HT1080 (cell line): Measurements from ENCODE around the gene ARHGAP45. TPM values are rescaled to one million over a fixed set of nuclear protein-coding genes. Genes with fewer than 3 reads are reported as not detected.

Experiments
- DNase-seq: peaks from one replicate; pipeline ENCODE4 v3.0.0-alpha.2; 2015; ENCODE audit warnings: low read depth
- total RNA-seq: library from RNA; depleted of rRNA; stranded (reverse); fragments of >200 nt; shearing (Covaris generic); gene quantifications from 2 replicates; pipeline ENCODE4 v1.2.3, GENCODE V29; 2014

Gene ARHGAP45
- total RNA-seq, 1 experiment from 2014 or later = 1.4 TPM

GRCh38 chr19:1102407-1103131 lies 35.6 kb downstream of the ARHGAP45 start:
- peak; percentile 98 for DNase-seq

GRCh38 chr19:1103132-1103707 lies 36.3 kb downstream of the ARHGAP45 start:
- DNase-seq = peak; percentile 44

DNA sequence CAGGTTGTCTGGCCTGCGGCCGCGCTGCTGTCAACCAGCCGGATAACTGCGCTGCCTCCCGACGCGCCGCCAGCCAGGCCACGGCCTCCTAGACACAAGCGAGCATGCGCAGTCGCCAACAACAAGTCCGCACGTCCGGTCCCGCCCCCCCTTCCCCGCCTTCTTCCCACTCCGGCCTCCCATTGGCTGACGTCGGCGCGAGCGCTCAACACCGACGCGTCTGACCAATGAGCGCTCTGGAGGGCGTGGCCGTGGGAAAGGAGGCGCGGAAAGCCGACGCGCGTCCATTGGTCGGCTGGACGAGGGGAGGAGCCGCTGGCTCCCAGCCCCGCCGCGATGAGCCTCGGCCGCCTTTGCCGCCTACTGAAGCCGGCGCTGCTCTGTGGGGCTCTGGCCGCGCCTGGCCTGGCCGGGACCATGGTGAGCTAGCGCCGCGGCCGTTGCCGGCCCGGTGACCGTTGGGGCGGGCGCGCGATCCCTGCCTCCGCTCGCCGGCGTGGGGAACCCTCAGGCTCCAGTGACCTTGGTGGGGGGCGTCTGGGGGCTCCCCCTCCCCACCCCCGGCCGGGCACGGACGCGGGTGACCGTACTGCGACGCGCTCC lies 36.8 kb downstream of the ARHGAP45 start, which contains the start of gene GPX4:
Gene GPX4 (plus strand): TSS at position 287 of the 603 bp plus-strand sequence. CDS start 50 bp downstream, at position 337.
- DNase-seq = peak; percentile 98

DNA sequence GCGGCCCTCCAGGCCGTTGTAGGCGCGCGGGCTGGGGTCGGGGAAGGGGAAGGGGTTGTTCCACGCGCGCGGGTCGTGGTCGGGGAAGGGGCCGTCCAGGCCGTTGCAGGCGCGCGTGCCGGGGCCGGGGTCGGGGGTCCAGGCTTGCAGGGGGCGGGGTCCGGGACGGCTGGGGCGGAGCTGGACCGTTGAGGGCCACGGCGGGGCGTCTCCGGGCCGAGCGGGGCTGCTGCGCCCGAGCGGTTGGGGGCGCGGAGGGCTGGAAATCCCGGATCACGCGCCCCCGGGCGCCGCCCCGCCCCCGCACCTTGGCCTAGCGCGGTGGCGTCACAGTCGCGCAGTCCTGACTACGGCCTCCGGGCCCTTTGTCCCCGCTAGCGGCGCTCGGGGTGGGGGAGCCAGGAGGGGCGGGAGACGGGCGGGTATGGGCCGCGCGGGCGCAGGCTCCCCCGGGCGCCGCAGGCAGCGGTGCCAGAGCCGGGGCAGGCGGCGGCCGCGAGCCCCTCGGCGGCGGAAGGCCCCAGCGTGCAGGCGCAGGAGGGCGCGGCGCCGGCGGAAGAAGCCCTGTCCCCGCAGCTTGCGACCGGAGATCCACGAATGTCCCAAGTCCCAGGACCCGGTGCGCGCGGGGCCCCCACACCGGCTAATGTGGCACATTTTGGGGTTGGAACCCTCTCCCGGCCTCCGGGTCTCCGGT lies 37.5 kb downstream of the ARHGAP45 start:
- peak; percentile 42 for DNase-seq

DNA sequence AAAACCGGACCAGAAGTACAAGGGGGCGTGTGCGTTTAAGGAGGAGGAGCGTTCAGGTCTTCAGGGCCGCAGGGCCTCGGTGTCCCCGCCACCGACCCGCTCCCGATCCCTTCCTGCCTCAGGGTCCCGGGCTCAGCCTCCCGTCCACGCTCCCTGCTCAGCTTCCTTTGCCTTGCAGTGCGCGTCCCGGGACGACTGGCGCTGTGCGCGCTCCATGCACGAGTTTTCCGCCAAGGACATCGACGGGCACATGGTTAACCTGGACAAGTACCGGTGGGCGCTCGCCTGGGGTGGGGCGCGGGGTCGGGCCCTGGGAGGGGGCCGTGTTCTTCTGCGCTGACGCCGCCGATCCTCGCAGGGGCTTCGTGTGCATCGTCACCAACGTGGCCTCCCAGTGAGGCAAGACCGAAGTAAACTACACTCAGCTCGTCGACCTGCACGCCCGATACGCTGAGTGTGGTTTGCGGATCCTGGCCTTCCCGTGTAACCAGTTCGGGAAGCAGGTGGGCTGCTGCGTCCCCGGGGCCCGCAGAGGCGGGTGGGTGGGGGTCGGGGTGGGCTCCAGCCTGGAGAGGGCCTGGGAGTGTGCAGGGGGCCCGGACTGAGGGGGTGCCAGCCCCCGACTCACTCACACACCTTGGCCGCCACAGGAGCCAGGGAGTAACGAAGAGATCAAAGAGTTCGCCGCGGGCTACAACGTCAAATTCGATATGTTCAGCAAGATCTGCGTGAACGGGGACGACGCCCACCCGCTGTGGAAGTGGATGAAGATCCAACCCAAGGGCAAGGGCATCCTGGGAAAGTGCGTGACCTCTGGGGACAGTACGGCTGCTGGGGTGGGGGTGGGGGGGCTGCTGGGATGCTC lies 38.3 kb downstream of the ARHGAP45 start:
- DNase-seq = no peak

GRCh38 chr19:1105873-1106840 lies 39.2 kb downstream of the ARHGAP45 start:
- DNase-seq = no peak

GRCh38 chr19:1106841-1107660 lies 40.1 kb downstream of the ARHGAP45 start:
- DNase-seq = no peak

GRCh38 chr19:1107661-1108261 lies 40.8 kb downstream of the ARHGAP45 start:
- no peak for DNase-seq

- DNase-seq = no peak
Observed at GRCh38 chr19:1108291-1109031, 41.5 kb downstream of the ARHGAP45 start.

DNA sequence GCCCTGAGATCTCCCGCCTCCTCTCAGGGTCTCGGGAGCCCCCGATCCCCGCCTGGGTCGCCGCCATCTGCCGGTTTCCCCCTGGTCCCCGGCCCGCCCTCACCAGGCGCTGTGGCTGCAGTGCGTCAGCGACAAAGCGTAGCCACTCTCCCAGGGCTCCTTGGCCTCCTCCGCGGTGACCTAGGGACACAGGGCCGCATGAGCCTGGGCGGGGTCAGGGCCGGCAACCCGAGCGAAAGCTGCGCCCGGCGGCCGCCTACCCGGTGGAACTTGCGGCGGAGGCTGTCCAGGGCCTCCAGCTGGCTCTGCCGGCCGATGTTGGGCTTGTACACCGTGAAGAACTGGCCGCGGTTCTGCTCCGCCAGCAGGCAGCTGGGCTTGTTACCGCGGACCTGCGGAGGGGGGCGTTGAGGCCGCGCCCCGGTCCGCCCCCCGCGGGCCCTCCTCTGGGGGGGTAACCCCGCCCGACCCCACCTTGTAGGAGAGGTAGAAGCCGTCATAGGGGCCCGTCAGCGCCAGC lies 42.1 kb downstream of the ARHGAP45 start:
- DNase-seq = no peak

- DNase-seq = no peak
Observed at GRCh38 chr19:1109697-1110671, 43.0 kb downstream of the ARHGAP45 start.

DNA sequence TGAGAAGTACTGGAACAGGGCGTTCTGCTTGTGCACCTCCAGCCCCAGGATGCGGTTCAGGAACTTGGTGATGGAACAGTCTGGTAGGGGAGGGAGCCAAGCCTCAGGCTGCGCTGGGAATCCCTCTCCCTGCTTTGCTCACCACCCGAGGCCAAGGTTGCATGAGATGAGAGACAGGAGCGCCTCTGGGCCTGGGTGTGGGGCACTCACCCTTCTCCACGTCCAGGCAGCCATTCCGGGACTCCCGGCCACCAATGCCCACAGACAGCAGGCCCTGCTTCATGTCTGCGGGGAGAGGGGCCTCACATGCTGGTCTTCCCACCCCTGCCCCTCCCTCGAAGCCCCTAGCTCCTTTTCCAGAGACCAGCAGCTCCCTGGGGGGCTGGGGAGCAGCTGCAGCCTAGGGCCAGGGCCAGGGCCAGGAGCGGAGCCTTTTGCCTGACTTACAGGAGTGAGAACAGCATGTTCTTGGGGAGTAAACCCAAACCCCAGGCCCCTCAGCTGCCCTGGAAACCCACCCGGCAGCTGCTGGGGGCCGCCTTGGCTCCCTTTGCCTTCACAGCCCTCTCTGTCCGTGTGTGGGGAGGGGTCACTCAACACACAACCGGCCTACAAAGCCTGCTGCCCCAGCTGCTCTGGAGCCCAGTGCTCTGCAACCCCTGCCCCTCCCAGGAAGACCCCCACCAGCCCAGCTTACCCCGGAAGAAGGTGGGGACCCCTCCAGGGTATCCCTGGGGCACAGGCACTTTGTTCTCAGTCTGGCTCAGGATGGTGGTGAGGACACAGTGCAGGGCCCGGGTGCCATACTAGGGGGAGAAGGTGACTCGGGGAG lies 44.1 kb downstream of the ARHGAP45 start:
- no peak for DNase-seq

GRCh38 chr19:1111641-1112267 lies 44.8 kb downstream of the ARHGAP45 start:
- no peak for DNase-seq

DNA sequence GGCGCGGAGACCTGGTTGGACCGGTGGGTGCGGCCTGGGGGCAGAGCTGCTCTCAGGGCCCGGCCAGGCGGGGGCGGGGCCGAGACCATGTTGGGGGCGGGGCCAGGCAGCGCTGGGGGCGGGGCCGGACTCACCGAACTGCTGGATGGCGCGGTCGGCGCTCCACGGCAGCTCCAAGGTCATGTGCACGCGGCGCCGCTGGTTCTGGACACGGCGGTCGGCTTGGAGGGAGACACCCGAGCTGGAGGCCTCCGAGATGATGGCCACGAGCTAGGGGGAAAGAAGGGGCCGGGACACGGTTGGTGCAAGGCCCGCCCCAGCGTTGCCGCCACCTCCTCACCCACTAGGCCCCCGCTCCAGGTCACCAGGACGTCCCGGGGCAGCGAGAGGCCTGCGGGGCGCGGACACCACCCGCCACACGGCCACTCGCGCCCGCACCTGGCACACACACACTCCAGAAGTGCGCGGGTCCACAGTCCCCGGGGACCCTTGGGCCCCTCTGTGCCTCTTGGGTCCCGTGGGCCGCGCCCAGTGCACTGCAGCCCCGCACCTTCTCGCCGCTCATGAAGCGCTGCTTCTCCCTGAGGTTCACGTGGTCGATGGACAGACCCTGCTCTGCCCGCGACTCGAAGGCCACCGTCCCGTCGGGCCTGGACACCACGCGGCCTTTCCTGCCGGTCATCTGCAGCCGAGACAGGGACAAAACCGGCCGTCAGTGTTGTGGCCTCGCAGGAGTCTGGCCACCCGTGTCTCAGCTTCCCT lies 45.5 kb downstream of the ARHGAP45 start:
- no peak for DNase-seq
